ENCODE data around the gene TXNDC11. TPM values are rescaled to one million over a fixed set of nuclear protein-coding genes. Genes with fewer than 3 reads are reported as not detected.

The TXNDC11 gene
- total RNA-seq, 1 donor from 2014 or later, result 26.7 TPM

DNA sequence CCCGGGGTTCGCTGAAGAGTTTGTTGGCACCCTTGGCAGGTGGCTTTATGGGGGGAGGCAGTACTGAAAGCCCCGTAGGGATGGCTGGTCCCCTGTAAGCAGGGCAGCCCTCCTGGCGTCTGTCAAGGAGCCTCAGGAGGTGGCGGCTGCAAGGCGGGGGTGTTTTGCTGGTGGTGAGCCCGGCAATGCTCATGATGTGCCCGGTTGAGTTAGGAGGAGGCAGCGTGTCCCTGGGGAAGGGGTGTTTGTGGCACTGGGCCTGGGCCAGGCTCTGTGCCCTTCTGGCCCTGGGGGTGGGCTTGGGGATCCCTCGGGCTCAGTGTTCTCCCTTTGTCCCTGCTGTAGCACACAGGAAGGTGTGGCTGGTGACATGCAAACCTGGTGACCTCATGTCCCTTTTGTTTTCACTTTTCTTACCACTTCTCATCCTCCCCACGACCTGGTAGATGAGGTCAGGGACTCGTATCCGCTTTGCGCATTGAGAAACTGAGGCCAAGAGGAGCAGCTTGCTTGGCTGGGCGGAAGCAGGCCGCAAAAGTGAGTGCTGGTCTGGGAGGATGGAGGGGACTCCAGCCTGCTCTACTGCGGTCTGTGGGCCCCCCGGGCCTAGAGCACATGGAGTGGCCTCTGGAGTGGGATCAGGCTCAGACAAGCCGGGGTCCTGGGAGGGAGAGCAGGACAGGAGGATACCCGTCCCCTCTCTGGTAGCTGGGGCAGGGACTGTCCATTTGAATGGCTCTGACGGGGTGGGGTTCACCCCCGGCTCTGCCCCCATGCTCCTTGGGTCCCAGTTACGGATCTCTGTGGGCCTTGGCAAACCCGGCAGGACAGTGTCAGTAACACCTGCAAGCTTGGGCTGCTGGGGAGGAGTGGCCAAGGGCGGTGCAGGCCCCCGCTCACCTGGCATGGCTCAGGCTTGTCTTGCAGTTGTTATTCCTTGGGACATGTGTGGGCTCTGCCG, 72.2 kb downstream of the TXNDC11 start:
- peaks cover 21% of the 10 kb centered on the region for H3K4me1 Mint-ChIP-seq (ENCODE audit: unreplicated experiment)
- H3K36me3 Mint-ChIP-seq, result no peaks in the 10 kb centered on the region
- H3K27ac Mint-ChIP-seq, result peak overlapping the region; percentile 48
- peak overlapping the region; percentile 88 for H3K4me3 Mint-ChIP-seq
- TF ChIP-seq, protein P1, sequence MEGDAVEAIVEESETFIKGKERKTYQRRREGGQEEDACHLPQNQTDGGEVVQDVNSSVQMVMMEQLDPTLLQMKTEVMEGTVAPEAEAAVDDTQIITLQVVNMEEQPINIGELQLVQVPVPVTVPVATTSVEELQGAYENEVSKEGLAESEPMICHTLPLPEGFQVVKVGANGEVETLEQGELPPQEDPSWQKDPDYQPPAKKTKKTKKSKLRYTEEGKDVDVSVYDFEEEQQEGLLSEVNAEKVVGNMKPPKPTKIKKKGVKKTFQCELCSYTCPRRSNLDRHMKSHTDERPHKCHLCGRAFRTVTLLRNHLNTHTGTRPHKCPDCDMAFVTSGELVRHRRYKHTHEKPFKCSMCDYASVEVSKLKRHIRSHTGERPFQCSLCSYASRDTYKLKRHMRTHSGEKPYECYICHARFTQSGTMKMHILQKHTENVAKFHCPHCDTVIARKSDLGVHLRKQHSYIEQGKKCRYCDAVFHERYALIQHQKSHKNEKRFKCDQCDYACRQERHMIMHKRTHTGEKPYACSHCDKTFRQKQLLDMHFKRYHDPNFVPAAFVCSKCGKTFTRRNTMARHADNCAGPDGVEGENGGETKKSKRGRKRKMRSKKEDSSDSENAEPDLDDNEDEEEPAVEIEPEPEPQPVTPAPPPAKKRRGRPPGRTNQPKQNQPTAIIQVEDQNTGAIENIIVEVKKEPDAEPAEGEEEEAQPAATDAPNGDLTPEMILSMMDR (conservative IDR thresholded peaks at IDR 0.05), result no peak
- no peak for DNase-seq (ENCODE audit: extremely low spot score, unreplicated experiment)
- no peaks in the 10 kb centered on the region for H3K27me3 Mint-ChIP-seq
- no peaks in the 10 kb centered on the region for H3K9me3 Mint-ChIP-seq

DNA sequence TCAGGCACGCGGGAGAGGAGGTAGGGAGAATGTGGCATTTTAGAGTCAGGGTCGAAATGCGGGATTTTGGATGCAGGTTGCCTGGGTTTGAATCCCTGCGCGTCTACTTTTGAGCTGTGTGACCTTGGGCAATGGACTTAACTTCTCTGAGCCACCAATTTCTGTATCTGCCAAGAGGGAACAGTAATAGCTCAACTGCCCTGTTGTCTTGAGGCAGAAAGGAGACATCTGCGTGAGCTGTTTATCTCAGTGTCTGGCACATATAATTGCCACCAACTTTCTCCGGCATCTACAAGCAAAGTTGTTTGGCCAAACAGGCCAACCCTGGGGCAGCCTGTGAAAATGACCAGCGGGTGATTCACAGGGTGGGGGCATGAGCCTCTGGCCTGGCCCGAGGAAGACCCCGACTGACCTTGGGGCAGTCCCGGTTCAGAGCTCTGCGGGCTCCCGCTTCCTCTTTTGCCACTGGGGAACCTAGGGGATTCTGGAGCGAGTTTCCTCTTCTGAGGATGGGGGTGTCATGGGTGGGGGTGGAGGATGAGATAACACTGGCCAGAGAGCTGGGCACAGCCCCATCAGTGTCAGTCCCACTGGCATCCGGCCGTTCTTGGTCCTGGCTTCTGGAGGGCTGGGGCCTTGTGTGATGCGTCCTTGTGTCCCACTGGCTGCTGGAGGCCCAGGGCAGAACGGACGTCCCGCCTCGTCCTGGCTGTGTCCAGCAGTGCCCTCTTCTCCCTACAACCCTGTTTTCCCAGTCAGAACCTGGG, 73.1 kb downstream of the TXNDC11 start:
- no peaks in the 10 kb centered on the region for H3K36me3 Mint-ChIP-seq
- H3K9me3 Mint-ChIP-seq, result no peaks in the 10 kb centered on the region

DNA sequence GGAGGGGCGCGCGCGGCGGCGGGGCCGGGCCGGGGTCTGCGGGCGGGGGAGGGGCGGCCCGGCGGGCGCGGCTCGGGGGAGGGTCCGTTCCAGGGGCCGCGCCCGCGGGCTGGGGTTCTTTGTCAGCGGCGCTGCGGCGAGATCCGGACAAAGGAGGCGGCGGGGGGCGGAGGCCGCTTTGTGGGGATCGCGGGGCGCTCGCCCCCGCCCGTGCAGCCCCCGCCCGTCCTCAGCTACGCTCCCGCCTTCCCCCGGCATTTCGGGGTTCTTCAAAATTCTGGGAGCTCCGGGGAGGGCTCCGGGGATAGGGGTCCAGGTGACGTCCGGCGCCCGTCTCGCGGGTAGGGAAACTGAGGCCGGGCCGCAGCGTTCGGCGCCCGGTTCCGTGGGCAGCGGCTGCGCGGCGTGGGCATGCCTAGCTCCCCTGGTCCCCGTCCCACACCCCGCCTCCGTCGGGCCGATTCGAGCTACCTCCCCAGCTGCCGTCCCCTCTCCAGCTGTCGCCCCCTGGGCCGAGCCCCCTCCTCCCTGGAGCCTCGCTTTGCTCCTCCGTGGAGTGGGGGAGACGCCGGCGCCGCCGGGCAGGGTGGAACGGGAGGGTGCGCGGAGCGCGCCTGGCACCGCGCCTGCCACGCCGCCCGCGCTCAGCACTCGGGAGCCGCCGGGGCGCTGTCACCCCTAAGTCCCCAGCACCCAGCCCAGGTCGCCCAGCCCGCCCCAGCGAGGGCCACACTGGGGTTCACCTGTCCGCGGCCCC, 73.9 kb downstream of the TXNDC11 start:
- Mint-ChIP-seq H3K27me3 (no peaks in the 10 kb centered on the region), H3K36me3 (no peaks in the 10 kb centered on the region), H3K27ac (no peak overlapping the region), H3K9me3 (no peaks in the 10 kb centered on the region), H3K4me3 (peak overlapping the region; percentile 88), H3K4me1 (ENCODE audit: unreplicated experiment) (peaks cover 25% of the 10 kb centered on the region)
- TF ChIP-seq, protein P1 (conservative IDR thresholded peaks at IDR 0.05), result no peak
- no peak for DNase-seq (ENCODE audit: extremely low spot score, unreplicated experiment)

More for the DNA sequence above, 73.1 kb downstream of the TXNDC11 start:
- TF ChIP-seq, protein P1 (conservative IDR thresholded peaks at IDR 0.05), result no peak
- no peak for DNase-seq (ENCODE audit: extremely low spot score, unreplicated experiment)
- H3K27me3 Mint-ChIP-seq, result no peaks in the 10 kb centered on the region
- peak overlapping the region; percentile 88 for H3K4me3 Mint-ChIP-seq
- peaks cover 20% of the 10 kb centered on the region for H3K4me1 Mint-ChIP-seq (ENCODE audit: unreplicated experiment)
- H3K27ac Mint-ChIP-seq, result peak overlapping the region; percentile 48

DNA sequence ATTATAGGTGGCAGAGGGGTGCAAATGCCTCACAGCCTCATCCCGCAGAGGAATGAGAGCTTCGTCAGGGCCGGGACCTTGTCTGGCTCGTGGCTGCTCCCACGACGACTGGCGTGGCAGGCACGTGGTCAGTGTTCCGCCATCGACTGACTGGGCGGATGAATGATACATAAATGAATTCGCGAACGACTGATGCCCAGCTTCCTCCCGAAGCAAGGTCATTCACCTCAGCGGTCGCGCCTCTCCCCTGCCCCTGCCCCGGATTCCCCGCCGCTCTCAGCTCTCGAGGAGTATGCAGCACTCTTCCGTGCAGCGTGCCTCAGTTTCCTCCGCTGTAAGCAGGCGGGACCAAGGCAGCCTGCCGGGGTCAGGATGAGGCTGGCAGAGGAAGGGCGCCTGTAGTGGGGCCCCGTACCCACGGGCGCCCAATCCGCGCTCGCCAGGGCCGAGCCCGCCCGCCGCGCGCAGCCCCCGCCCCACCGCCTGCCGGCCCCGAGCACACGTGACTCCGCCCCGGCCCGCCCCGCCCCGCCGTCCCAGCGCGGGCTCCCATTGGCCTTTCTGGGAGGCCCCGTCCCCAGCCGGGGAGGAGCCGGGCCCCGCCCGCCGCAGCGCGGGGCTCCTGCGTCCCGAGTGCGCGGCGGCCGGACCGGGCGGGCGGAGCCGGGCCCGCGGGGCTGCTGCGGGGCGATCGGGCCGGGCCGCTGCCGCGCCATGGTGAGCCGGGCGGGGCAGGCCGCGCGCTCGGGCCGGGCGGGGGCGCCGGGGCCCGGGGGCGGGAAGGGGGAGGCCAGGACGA, 74.6 kb downstream of the TXNDC11 start, which contains the start of gene SNN:
SNN (plus strand) TSS at position 632 of the 799 bp plus-strand sequence. CDS start 7,605 bp downstream, outside the sequence.
- DNase-seq (ENCODE audit: extremely low spot score, unreplicated experiment), result peak; percentile 92
- TF ChIP-seq, protein P1 (conservative IDR thresholded peaks at IDR 0.05), result no peak
- Mint-ChIP-seq H3K27me3 (no peaks in the 10 kb centered on the region), H3K4me3 (peak within 1 kb of the TSS; percentile 88), H3K9me3 (no peaks in the 10 kb centered on the region), H3K4me1 (ENCODE audit: unreplicated experiment) (peaks cover 25% of the 10 kb centered on the region), H3K27ac (no peak within 1 kb of the TSS), H3K36me3 (no peaks in the 10 kb centered on the region)

Measured in type B pancreatic cell (in vitro differentiated cells).